HG02642 (cell line): ENCODE data around the gene RNASE8.

ENCODE experiments used
- ATAC-seq: cut with Tn5 transposase; IDR thresholded peaks from one replicate; pipeline ENCODE4 v1.9.1; 2021; ENCODE audit warnings: mild to moderate bottlenecking; ENCODE audit not compliant: unreplicated experiment, poor library complexity

The RNASE8 gene

DNA sequence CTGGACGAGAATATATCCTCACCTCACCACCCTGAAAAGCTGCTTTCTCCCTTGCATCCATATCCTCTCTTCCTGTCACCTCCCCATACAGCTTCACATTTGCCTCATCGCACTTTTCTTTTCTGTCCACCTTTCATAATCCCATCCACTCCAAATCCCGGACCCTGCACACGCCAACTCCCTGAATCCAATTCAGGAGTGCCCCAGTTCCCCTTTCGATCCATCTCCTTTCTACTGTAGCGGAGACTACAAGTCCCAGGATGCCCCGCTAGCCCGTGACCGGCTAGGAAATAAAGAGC lies 45.7 kb downstream of the RNASE8 start:
- ATAC-seq: no peak

- ATAC-seq: peak; percentile 91
These were observed 46.3 kb downstream of the RNASE8 start for GRCh38 chr14:21103710-21104447.

DNA sequence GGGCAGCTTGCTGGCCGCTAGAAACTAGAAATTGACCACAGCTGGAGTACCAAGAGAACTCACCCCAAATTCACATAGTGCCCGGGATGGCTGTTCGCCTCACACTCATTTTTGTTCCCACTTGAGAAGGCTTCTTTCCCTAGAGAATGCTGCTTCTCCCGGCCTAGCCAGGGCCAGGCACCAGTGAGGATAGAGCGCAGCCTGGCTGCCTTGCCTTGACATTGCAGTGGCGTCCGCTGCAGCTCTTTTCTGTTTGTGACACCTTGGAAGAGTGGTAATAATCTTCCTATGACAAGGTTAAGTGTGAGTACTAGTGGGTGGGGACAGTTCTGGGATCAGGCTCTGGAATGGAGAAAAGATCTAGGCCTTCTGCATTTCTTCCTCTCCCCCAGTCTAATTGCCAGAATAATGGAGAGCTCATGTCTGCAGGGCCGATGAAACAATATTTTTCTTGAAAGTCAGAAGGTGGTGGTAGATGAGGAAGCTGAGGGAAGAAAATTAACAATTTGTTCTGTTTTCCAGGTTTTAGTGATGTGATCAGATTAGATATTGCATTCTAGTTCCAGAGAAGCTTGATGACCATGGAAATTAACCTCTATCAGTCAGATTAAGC lies 46.9 kb downstream of the RNASE8 start:
- peak; percentile 42 for ATAC-seq

DNA sequence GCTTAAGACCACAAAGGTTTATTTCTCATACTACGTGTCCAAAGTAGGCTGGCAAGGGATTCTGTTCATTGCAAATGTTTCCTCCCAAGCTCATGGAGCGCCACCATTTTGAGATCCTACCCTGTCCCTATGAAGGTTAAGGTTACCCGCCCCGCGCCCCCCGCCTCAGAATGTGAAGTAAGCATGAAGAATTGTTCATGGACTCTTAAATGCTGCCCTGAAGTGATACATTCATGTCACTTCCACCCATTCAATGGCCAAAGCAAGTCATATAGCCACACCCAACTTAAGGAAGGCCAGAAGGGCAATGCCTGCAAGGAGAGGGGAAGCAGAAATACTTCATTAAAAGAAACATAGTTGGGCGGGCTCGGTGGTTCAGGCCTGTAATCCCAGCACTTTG lies 47.5 kb downstream of the RNASE8 start:
- no peak for ATAC-seq

DNA sequence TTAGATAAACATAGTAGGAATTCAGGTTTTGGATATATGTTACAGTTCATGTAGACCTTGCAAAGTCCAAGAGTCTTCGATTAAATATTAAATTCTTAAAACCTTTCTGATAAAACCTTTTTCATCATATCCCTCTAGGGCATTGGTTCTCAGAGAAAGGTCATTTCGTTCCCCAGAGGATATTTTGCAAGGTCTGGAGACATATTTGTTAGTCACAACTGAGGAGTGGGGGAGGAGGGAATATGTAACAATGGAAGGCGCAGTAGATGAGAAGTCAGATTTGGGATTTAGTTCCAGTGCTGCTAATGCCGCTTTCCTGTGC lies 48.5 kb downstream of the RNASE8 start:
- ATAC-seq: no peak

- no peak for ATAC-seq
These were observed 49.1 kb downstream of the RNASE8 start for GRCh38 chr14:21106498-21107282.

GRCh38 chr14:21107283-21107800 lies 49.7 kb downstream of the RNASE8 start:
- ATAC-seq: no peak
